Measurements from ENCODE around the gene CHD1. TPM values are rescaled to one million over a fixed set of nuclear protein-coding genes. Genes with fewer than 3 reads are reported as not detected.

Gene CHD1
- total RNA-seq, 1 experiment from 2014 or later = 36.5 TPM

DNA sequence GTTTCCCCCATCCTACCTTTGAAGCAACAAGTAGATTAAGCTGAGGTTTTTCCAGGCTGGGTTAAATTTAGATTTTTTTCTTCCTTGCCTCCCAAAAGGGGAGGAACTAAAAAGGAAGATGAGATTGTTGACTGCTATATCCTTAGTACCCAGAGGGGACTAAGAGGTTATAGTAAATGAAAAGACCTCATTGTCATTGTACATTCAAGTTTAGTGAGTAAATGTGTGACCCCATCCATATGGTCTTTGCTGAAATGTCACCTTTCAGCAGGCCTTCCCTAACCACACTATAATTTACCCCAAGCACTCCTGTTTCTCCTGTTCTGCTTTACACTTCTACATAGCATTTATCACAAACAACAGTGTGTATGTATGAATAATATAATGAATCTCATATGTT, 35.8 kb upstream of the CHD1 start:
- POLR2A ChIA-PET = no interaction called here
- Histone ChIP-seq H3K27me3 (ENCODE audit: control insufficient read depth, insufficient read depth, low read length) (no peaks in the 10 kb centered on the region), H3K4me3 (ENCODE audit: low read depth in 2 of 2, low read length in 2 of 2) (no peak overlapping the region), H3K36me3 (ENCODE audit: control insufficient read depth, insufficient read depth, low read length) (no peaks in the 10 kb centered on the region), H3K4me1 (ENCODE audit: control insufficient read depth, insufficient read depth, low read length) (no peaks in the 10 kb centered on the region), H3K9me3 (ENCODE audit: control insufficient read depth, insufficient read depth, low read depth, low read length) (no peaks in the 10 kb centered on the region), H3K27ac (ENCODE audit: low read length) (no peak overlapping the region)
- intact Hi-C loops (cut with micrococcal nuclease; ENCODE audit: unreplicated experiment) = no loop called here
- in situ Hi-C loops (cut with HindIII; ENCODE audit: low pct_unique_long_range_greater_than_20kb, low sequenced_read_pairs) = no loop called here
- CTCF ChIA-PET = no interaction called here
- TF ChIP-seq SIN3A (IDR thresholded peaks at IDR 0.05; ENCODE audit: borderline replicate concordance, insufficient read depth, low read depth, low read length) = no peak
- no TSS peak for BruUV-seq (replicated peaks)
- ATAC-seq (no peak), DNase-seq (ENCODE audit: low read depth, low spot score) (no peak)

DNA sequence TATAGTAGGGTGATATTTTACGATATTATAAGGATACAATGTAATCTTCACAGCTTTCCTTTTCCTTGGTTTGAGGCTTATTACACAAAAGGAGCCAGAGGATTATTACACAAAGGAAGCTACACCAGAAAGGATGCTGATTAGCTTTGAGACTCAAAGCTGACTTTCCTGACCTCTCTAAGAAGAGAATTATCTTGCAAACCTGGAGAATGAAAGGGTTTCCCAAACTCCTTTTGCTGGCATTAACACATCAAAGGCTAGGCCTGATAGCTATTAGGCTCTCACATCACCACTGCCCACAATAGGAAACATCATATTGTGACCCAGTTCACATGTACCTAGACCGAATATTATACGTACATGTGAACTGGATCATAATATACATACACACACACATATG, 34.2 kb upstream of the CHD1 start:
- no peak for DNase-seq (ENCODE audit: low read depth, low spot score)
- no peaks in the 10 kb centered on the region for H3K4me1 ChIP-seq (ENCODE audit: control insufficient read depth, insufficient read depth, low read length)
- in situ Hi-C loops (cut with HindIII; ENCODE audit: low pct_unique_long_range_greater_than_20kb, low sequenced_read_pairs) (no loop called here), intact Hi-C loops (cut with micrococcal nuclease; ENCODE audit: unreplicated experiment) (no loop called here)
- ATAC-seq = no peak
- no peaks in the 10 kb centered on the region for H3K27me3 ChIP-seq (ENCODE audit: control insufficient read depth, insufficient read depth, low read length)
- H3K27ac ChIP-seq (ENCODE audit: low read length) = no peak overlapping the region
- H3K9me3 ChIP-seq (ENCODE audit: control insufficient read depth, insufficient read depth, low read depth, low read length) = no peaks in the 10 kb centered on the region
- BruUV-seq (replicated peaks) = no TSS peak
- ChIA-PET POLR2A (interaction anchor here (0.6 kb wide), 1 partner anchor 93 kb away, joined by 3 read pairs; no protein-coding TSS in a partner anchor), CTCF (no interaction called here)
- TF ChIP-seq, protein P1, sequence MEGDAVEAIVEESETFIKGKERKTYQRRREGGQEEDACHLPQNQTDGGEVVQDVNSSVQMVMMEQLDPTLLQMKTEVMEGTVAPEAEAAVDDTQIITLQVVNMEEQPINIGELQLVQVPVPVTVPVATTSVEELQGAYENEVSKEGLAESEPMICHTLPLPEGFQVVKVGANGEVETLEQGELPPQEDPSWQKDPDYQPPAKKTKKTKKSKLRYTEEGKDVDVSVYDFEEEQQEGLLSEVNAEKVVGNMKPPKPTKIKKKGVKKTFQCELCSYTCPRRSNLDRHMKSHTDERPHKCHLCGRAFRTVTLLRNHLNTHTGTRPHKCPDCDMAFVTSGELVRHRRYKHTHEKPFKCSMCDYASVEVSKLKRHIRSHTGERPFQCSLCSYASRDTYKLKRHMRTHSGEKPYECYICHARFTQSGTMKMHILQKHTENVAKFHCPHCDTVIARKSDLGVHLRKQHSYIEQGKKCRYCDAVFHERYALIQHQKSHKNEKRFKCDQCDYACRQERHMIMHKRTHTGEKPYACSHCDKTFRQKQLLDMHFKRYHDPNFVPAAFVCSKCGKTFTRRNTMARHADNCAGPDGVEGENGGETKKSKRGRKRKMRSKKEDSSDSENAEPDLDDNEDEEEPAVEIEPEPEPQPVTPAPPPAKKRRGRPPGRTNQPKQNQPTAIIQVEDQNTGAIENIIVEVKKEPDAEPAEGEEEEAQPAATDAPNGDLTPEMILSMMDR (IDR thresholded peaks at IDR 0.05) = no peak
- no peak for TF ChIP-seq SIN3A (IDR thresholded peaks at IDR 0.05; ENCODE audit: borderline replicate concordance, insufficient read depth, low read depth, low read length)
- no peak for TF ChIP-seq POLR2AphosphoS5 (IDR thresholded peaks at IDR 0.05; ENCODE audit: low read depth, low read length)
- no peaks in the 10 kb centered on the region for H3K36me3 ChIP-seq (ENCODE audit: control insufficient read depth, insufficient read depth, low read length)
- no peak overlapping the region for H3K4me3 ChIP-seq (ENCODE audit: low read depth in 2 of 2, low read length in 2 of 2)

DNA sequence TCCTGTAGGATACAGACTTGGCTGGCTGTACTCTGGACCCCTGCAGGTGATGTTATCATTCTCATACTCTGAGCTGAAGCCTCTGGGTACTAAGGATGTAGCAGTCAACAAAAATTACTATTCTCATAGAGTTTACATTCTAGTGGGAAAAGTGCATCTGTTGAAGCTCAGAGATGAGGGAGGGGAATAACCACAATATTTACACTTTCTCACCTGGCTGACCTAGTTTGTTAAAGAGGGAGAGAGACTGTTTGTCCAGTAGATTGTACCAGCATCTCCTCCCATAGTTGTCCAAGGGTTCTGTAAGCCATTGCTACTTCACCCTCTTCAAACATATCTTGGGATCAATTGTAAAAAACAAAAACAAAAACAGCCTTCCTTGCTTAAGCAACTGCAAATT, 33.8 kb upstream of the CHD1 start:
- no peak overlapping the region for H3K4me3 ChIP-seq (ENCODE audit: low read depth in 2 of 2, low read length in 2 of 2)
- in situ Hi-C loops (cut with HindIII; ENCODE audit: low pct_unique_long_range_greater_than_20kb, low sequenced_read_pairs) = no loop called here
- H3K36me3 ChIP-seq (ENCODE audit: control insufficient read depth, insufficient read depth, low read length) = no peaks in the 10 kb centered on the region
- CTCF ChIA-PET = no interaction called here
- POLR2A ChIA-PET = no interaction called here
- H3K27ac ChIP-seq (ENCODE audit: low read length) = no peak overlapping the region
- no peak for ATAC-seq
- intact Hi-C loops (cut with micrococcal nuclease; ENCODE audit: unreplicated experiment) = no loop called here
- no peaks in the 10 kb centered on the region for H3K9me3 ChIP-seq (ENCODE audit: control insufficient read depth, insufficient read depth, low read depth, low read length)
- no peaks in the 10 kb centered on the region for H3K27me3 ChIP-seq (ENCODE audit: control insufficient read depth, insufficient read depth, low read length)
- no peak for DNase-seq (ENCODE audit: low read depth, low spot score)
- TF ChIP-seq POLR2AphosphoS5 (IDR thresholded peaks at IDR 0.05; ENCODE audit: low read depth, low read length) (no peak), SIN3A (IDR thresholded peaks at IDR 0.05; ENCODE audit: borderline replicate concordance, insufficient read depth, low read depth, low read length) (no peak), TCF7L2 (IDR thresholded peaks at IDR 0.05; ENCODE audit: low read depth, low read length) (no peak)
- TF ChIP-seq, protein P2, sequence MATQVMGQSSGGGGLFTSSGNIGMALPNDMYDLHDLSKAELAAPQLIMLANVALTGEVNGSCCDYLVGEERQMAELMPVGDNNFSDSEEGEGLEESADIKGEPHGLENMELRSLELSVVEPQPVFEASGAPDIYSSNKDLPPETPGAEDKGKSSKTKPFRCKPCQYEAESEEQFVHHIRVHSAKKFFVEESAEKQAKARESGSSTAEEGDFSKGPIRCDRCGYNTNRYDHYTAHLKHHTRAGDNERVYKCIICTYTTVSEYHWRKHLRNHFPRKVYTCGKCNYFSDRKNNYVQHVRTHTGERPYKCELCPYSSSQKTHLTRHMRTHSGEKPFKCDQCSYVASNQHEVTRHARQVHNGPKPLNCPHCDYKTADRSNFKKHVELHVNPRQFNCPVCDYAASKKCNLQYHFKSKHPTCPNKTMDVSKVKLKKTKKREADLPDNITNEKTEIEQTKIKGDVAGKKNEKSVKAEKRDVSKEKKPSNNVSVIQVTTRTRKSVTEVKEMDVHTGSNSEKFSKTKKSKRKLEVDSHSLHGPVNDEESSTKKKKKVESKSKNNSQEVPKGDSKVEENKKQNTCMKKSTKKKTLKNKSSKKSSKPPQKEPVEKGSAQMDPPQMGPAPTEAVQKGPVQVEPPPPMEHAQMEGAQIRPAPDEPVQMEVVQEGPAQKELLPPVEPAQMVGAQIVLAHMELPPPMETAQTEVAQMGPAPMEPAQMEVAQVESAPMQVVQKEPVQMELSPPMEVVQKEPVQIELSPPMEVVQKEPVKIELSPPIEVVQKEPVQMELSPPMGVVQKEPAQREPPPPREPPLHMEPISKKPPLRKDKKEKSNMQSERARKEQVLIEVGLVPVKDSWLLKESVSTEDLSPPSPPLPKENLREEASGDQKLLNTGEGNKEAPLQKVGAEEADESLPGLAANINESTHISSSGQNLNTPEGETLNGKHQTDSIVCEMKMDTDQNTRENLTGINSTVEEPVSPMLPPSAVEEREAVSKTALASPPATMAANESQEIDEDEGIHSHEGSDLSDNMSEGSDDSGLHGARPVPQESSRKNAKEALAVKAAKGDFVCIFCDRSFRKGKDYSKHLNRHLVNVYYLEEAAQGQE (IDR thresholded peaks at IDR 0.05; ENCODE audit: insufficient read depth in 1 of 2, low read depth in 2 of 2, low read length in 1 of 2) = no peak
- TF ChIP-seq, protein P1 (IDR thresholded peaks at IDR 0.05) = no peak
- no peaks in the 10 kb centered on the region for H3K4me1 ChIP-seq (ENCODE audit: control insufficient read depth, insufficient read depth, low read length)
- no TSS peak for BruUV-seq (replicated peaks)

Data from Panc1 (cell line).